GM18498 (cell line): ENCODE data around the gene DCAF17.
A peak's percentile ranks its signal among the peaks of the same experiment; 100 is the strongest.
"Not testable (repeated sequence)": the region's sequence is repeated elsewhere in the genome, so short reads cannot be mapped to it uniquely, and the experiment has no call there.

Source experiments
- ATAC-seq: cut with Tn5 transposase; IDR thresholded peaks from one replicate; pipeline ENCODE4 v1.9.1; 2021; ENCODE audit warnings: mild to moderate bottlenecking, moderate library complexity; ENCODE audit not compliant: unreplicated experiment

DCAF17 gene

DNA sequence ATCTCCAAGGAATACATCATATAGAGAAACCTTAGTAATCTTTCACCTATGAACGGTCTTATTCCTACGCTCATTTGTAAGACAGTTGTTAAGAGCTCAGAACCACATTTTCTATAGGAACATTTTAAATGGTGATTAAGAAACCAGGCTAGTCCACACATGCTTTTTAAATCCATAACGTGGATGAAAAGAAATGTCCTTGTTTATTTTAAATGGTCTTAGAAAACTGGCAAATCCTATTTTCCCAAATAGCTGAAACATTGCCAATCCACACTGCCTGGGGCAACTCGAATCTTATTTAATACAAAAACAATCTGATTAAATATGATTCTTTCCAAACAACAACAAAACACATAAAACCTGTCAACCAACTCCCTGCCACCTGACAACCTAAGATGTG lies 23.9 kb upstream of the DCAF17 start:
- ATAC-seq = no peak

DNA sequence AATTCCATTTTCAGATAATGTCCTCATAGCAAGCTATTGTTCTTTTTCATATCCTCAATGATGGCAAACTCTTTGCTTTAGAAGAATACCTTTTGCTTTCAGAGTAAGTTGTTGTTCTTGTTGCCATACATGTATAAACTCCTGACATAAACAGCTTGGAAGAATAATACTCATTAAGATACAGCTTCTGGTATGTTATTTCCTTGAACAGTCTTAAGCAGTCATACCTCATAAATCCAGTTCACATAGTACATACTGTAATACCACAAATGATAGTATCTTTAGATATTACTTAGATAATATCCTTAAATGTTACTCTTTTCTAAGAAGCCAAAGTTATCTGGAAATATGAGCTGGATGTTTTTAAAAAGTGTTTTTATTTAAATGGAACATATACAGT lies 23.4 kb upstream of the DCAF17 start:
- no peak for ATAC-seq

DNA sequence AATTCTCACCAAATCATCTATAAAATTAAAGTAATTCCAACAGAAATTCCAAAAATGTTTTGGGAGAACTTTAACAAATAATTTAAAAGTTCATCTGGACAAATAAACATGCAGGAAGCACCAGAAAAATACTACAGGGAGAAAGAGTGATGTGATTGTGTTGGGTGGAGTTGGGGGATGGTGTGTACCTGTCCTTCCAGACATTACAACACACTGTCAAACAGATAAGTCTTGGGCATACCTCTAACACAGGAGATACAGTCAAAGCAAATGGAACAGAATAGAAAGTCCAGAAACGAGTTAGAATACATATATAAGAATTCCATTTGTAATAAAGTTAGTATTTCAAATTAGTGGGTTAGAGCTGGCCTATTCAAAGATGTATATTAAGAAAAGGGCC lies 22.8 kb upstream of the DCAF17 start:
- ATAC-seq = no peak

DNA sequence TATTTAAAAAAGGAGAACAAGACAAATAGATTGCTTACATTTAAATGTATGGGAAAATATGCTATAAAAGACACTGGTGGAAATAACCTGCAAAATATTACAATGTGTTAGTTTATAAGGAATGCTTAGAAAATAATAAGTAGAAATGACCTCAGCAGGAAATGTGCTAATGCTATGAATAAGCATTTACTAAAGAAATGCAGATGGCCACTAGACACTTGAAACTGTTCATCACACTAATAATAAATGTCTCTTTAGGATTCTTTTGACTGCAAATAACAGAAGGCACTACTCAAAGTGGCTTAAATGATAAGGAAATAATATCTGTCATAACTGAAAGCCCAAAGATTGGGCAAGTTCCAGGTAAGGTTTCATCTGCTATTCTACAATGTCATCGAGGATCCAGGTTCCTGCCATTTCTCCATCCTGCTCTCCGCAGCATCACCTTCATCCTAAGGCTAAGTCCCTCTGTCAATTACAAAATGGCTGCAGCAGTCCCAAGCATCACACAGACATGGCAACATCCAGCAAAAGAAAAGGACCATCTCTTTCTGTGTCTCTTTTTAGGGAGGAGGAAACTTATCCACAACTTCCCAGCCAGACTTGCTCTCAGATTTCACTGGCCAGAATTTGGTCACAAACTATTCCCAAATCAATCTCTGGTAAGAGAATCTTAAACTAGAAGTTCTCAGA lies 22.1 kb upstream of the DCAF17 start:
- ATAC-seq = no peak

DNA sequence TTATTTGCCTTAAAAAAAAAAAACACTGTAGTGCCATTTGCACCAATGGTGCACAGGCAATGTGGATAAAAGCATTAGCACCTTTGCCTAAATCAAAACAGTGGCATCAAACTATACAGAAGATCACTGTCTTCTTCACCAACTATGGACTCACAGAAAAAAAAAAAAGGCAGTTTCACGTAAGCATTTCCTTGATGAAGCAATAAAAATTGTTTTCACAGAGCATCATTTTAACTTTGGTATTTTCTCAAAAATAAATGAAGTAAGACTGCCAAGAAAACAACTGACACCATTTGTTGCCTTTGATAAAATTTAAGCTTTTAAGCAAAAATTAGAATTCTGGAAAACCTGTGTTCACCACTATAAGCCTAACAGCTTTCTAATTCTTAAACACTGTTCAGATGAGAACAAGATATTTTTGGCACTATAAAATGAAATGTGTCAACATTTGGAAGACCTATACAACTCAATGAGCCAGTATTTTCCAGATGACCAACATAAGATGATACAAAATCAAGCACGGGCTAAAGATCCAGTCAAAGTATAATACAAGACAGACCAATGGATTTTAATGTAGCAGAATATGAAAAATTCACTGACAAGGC lies 21.4 kb upstream of the DCAF17 start:
- ATAC-seq = no peak

- not testable (repeated sequence) for ATAC-seq
Measured at GRCh38 chr2:171414645-171415044, 19.4 kb upstream of the DCAF17 start.

GRCh38 chr2:171416009-171416926 lies 17.8 kb upstream of the DCAF17 start:
- ATAC-seq = peak; percentile 91

DNA sequence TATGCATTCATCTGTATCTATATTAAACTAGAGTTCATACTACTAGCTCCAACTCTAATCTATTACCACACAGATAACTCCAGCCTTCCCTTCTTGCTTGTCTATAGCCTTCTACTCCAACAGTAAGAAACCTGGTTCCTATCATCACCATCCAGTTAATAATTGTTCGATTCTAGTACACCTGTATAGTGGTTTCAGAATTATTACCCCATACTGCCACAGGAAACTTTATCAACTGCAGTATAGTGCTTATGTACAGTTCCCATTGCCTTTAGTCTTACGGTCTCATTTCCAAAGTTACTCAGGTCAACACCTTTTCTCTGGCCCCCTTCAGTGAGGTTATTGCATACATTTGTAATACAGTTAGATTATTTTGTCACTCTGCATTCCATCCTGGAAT lies 14.7 kb upstream of the DCAF17 start:
- no peak for ATAC-seq

DNA sequence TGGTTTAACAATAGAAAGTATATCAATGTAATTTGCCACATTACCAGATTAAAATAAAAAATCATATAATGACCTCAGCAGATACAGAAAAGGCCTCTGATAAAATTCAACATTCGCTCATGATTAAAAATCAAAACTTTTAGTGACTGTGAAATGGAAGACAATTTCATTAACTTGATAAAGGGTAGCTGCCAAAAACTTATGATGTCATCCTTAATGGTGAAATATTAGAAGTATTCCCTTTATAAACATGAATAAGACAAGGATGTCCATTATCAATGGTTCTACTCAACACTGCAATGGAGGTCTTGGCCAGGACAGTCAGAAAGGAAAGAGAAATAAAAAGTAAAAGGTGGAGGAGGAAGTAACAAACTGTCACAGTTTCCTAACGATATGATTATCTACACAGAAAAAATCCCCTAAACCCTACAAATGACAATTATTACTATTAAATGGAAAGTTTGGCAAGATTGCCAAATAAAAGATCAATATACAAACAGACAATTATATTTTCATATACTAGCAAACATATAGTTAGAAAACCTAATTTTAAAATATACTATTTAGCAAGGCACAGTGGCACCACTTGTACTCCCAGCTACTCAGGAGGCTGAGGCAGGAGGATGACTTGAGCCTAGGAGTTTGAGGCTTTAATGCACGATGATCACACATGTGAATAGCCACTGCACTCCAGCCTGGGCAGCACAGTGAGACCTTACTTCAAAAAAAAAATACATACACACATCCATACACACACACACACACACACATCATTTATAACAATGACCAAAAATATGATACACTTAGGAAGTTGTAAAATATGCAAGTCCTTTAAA lies 13.1 kb upstream of the DCAF17 start:
- ATAC-seq = no peak

DNA sequence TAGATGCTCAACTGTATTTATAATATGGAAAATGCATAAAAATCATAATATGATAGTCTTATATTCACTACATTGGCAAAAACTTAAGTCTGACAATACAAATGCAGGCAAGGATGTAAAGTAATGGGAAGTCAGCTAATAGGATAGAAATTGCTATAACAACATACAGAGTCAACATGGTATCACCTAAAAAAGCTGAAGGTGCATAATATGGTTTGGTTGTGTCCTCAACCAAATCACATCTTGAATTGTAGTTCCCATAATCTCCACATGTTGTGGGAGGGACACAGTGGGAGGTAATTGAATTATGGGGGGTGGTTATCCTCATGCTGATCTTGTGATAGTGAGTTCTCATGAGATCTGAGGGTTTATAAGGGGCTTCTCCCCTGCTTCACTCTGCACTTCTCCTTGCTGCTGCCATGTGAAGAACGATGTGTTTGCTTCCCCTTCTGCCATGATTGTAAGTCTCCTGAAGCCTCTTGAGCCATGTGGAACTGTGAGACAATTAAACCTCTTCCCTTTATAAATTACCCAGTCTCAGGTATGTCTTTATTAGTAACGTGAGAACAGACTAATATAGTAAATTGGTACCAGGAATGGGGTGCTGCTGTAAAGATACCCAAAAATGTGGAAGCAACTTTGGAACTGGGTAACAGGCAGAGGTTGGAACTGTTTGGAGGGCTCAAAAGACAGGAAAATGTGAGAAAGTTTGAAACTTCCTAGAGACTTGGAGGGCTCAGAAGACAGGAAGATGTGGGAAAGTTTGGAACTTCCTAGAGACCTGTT lies 11.1 kb upstream of the DCAF17 start:
- not testable (repeated sequence) for ATAC-seq

- no peak for ATAC-seq
Measured at GRCh38 chr2:171430516-171431410, 3.3 kb upstream of the DCAF17 start.

DNA sequence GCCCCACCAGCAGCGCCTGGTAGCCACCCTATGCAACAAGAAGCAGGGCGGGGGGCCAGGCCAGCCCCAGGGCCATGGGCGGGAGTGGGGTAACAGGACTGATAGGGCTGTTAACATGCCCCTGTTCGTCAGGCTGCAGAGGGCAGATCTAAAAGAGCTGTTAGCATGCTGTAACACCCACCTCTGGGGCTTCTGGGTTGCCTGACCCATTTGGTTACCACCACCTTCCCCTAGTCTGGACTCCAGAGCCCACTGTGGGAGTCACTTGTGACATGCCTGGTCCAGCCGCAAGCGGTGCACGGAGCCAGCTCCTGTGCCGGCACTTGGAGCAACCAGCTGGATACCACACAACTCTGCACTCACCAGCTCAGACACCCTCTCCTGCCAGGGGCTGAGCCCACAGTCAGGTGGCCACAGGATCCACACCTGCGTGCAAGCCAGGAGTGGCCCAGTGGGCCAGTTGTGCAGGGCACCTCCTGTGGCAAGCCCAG lies 2.3 kb upstream of the DCAF17 start:
- ATAC-seq = no peak

GRCh38 chr2:171432206-171432968 lies 1.6 kb upstream of the DCAF17 start:
- no peak for ATAC-seq

DNA sequence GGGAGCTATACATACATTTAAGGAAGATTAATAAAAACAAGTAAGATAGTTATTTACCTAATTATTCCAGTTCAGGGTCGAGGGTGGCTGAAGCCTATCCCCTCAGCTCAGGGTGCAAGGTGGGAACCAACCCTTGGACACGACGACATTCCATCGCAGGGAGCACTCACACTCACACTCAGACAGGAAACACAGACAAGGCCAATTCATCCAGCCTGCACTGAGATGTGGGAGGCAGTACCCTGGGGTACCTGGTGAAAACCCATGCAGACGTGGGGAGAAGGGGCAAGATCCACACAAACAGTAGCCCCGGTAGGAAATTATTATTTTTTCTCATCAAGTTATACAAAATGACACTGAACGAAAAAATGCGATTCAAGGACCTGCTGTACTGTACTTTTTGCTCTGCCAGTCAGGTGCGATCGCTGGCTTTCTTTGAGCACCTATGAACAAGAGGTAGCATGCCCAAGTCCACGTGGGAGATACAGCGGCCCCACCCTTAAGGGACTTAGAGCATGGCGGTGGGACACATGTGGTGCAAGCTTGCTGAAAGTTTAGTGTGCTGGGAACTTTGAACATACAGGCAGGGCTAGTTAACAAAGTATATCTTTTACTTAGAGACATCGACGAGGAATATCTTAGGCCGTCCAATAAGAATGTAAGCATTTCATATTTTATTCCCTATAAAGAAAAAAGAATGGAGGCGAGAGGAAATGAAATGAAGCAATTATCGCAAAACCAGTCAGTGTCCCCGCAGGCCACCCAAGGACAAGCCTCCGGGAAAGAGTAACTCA lies 860 bp upstream of the DCAF17 start:
- no peak for ATAC-seq

- no peak for ATAC-seq
Measured at GRCh38 chr2:171433763-171434012, 338 bp upstream of the DCAF17 start, which contains the start of gene METTL8. Gene METTL8, minus strand, starts transcription at chr2:171433990. Its CDS starts 41,805 bp downstream, at chr2:171392185.

GRCh38 chr2:171436307-171436706 lies 2.3 kb downstream of the DCAF17 start:
- ATAC-seq = no peak

DNA sequence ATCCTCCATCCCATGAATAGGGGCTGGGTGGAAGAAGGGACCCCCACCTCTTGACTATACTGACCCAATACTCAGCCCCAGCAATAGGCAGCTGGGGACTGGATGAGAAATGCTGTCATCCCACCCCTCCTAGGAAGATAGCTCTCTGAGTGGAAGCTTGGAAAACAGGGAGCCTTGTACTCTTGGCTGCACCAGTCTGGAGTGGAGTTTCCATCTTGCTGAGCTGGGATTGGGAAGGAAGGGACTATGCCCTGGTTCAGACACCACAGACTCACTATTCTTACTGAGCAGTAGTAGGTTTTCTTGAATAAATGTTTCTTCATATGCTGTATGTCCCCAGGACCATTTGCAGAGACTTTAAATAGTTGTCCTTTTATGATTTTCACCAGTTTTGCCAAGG lies 7.4 kb downstream of the DCAF17 start:
- no peak for ATAC-seq

DNA sequence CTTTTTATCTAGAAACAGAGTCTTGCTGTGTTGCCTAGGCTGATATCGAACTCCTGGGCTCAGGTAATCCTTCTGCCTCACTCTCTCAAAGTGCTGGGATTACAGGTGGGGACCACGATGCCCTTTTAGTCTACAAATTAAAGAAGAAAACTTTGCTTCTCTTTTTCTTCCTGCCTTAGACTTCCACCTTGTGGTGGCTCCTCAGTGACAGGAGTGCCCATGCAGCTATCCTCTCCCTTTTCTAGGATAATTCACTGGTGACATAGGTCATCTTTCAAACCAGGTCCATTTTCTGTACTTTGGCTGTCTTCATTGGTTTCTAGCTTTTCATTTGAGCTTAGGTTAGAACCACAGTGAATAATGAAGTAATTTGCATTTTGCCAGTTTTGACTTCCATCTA lies 13.6 kb downstream of the DCAF17 start:
- no peak for ATAC-seq
